Ramos (cell line): ENCODE measurements around the gene TBCE.

Source experiments
- in situ Hi-C: fragments of 300-500 bp; cut with MboI; formaldehyde crosslinking; loops from one replicate; pipeline ENCODE4 v1.14.3; 2022; ENCODE audit warnings: low sequenced_read_pairs; ENCODE audit not compliant: unreplicated experiment

Gene TBCE

GRCh38 chr1:235407419-235407818 lies 40.2 kb downstream of the TBCE start:
- in situ Hi-C loops: loop anchor here (25.0 kb wide), 1 partner anchor 920 kb away; the partner anchor contains the start of gene TARBP1

- in situ Hi-C loops: loop anchor here (25.0 kb wide), 1 partner anchor 921 kb away; the partner anchor contains the start of gene TARBP1
Measured at GRCh38 chr1:235408503-235408960, 41.3 kb downstream of the TBCE start.

- in situ Hi-C loops: loop anchor here (25.0 kb wide), 1 partner anchor 922 kb away; the partner anchor contains the start of gene TARBP1
Measured at GRCh38 chr1:235409042-235409820, 42.0 kb downstream of the TBCE start.

GRCh38 chr1:235410467-235410866 lies 43.2 kb downstream of the TBCE start:
- in situ Hi-C loops: loop anchor here (10.0 to 25.0 kb wide), 2 partner anchors 166 to 923 kb away; partner anchors contain the start of gene TARBP1

GRCh38 chr1:235411489-235412486 lies 44.6 kb downstream of the TBCE start:
- in situ Hi-C loops: loop anchor here (10.0 to 25.0 kb wide), 2 partner anchors 167 to 924 kb away; partner anchors contain the start of gene TARBP1

- in situ Hi-C loops: loop anchor here (5.0 to 25.0 kb wide), 3 partner anchors 170 to 928 kb away; partner anchors contain the start of gene TARBP1
Measured at GRCh38 chr1:235415008-235415904, 48.0 kb downstream of the TBCE start.

GRCh38 chr1:235416662-235417049 lies 49.4 kb downstream of the TBCE start:
- in situ Hi-C loops: loop anchor here (5.0 to 25.0 kb wide), 3 partner anchors 172 to 929 kb away; partner anchors contain the start of gene TARBP1

- in situ Hi-C loops: loop anchor here (5.0 to 25.0 kb wide), 3 partner anchors 172 to 930 kb away; partner anchors contain the start of gene TARBP1
Measured at GRCh38 chr1:235417086-235417697, 50.0 kb downstream of the TBCE start.

GRCh38 chr1:235421751-235422150 lies 54.5 kb downstream of the TBCE start:
- in situ Hi-C loops: loop anchor here (25.0 kb wide), 1 partner anchor 934 kb away; the partner anchor contains the start of gene TARBP1

GRCh38 chr1:235423214-235423652 lies 56.0 kb downstream of the TBCE start:
- in situ Hi-C loops: loop anchor here (25.0 kb wide), 1 partner anchor 936 kb away; the partner anchor contains the start of gene TARBP1

- in situ Hi-C loops: loop anchor here (25.0 kb wide), 1 partner anchor 937 kb away; the partner anchor contains the start of gene TARBP1
Measured at GRCh38 chr1:235424092-235424491, 56.9 kb downstream of the TBCE start.

- in situ Hi-C loops: no loop called here
Measured at GRCh38 chr1:235425357-235425756, 58.1 kb downstream of the TBCE start.

- in situ Hi-C loops: no loop called here
Measured at GRCh38 chr1:235426143-235426542, 58.9 kb downstream of the TBCE start.

- in situ Hi-C loops: no loop called here
Measured at GRCh38 chr1:235426680-235427079, 59.5 kb downstream of the TBCE start.

GRCh38 chr1:235427447-235427846 lies 60.2 kb downstream of the TBCE start:
- in situ Hi-C loops: no loop called here

GRCh38 chr1:235429143-235429542 lies 61.9 kb downstream of the TBCE start:
- in situ Hi-C loops: no loop called here

GRCh38 chr1:235430991-235431390 lies 63.8 kb downstream of the TBCE start:
- in situ Hi-C loops: no loop called here

- in situ Hi-C loops: no loop called here
Measured at GRCh38 chr1:235434001-235434400, 66.8 kb downstream of the TBCE start.
